Measurements from ENCODE around the gene PLVAP. TPM values are rescaled to one million over a fixed set of nuclear protein-coding genes. Genes with fewer than 3 reads are reported as not detected.

PLVAP gene
- polyA plus RNA-seq, 2 of the 4 experiments (the other 2 are of a cell fraction): not detected

GRCh38 chr19:17332360-17332676 is 44.8 kb downstream of the PLVAP start:
- H3K27ac ChIP-seq: no peak overlapping the region
- no peaks in the 10 kb centered on the region for H3K9me3 ChIP-seq
- H3K4me2 ChIP-seq: no peak overlapping the region
- 94% methylated on average over 6 of the region's 8 CpGs for WGBS (ENCODE audit: missing lambda C conversion rate)
- peaks cover 14% of the 10 kb centered on the region for H3K4me1 ChIP-seq
- no peak for ATAC-seq
- FAIRE-seq: no peak
- CTCF ChIA-PET: interaction anchor here (0.7 to 2.5 kb wide), 8 partner anchors 10 to 133 kb away, joined by 3 to 9 read pairs (median 3); partner anchors contain the start of genes DDA1 and MRPL34
- H3K4me3 ChIP-seq: no peak overlapping the region
- no peak for DNase-seq (ENCODE audit: low read depth in 1 of 2, low spot score in 1 of 2)
- POLR2A ChIA-PET: interaction anchor here (0.6 kb wide), 1 partner anchor 291 kb away, joined by 4 read pairs; no protein-coding TSS in a partner anchor
- TF ChIP-seq USF2 (IDR thresholded peaks at IDR 0.05): no peak
- TF ChIP-seq FOSB (CRISPR knock-in tag; IDR thresholded peaks at IDR 0.05): no peak
- TF ChIP-seq SMC3 (IDR thresholded peaks at IDR 0.05): no peak
- TF ChIP-seq HOXB13 (CRISPR knock-in tag; IDR thresholded peaks at IDR 0.05; ENCODE audit: low read depth): no peak
- no peak for TF ChIP-seq RNF2 (IDR thresholded peaks at IDR 0.05; ENCODE audit: borderline replicate concordance, low read depth)
- peak; percentile 27; the same call in 1 of the 2 replicates for TF ChIP-seq REST (IDR thresholded peaks at IDR 0.05)
- TF ChIP-seq ATOH8 (CRISPR knock-in tag; IDR thresholded peaks at IDR 0.05; ENCODE audit: low read depth): no peak

GRCh38 chr19:17331045-17331558 is 46.0 kb downstream of the PLVAP start:
- TF ChIP-seq ZFP36 (IDR thresholded peaks at IDR 0.05; ENCODE audit: borderline replicate concordance, partially characterized antibody) (no peak), HOXB13 (CRISPR knock-in tag; IDR thresholded peaks at IDR 0.05; ENCODE audit: low read depth) (no peak), GATA3 (IDR thresholded peaks at IDR 0.05; ENCODE audit: borderline replicate concordance) (no peak), JUN (IDR thresholded peaks at IDR 0.05) (no peak), POLR2A (IDR thresholded peaks at IDR 0.05; ENCODE audit: low read length) (no peak), ZC3H11A (IDR thresholded peaks at IDR 0.05) (no peak), FOSB (CRISPR knock-in tag; IDR thresholded peaks at IDR 0.05) (no peak), ATOH8 (CRISPR knock-in tag; IDR thresholded peaks at IDR 0.05; ENCODE audit: low read depth) (no peak), PHF8 (IDR thresholded peaks at IDR 0.05; ENCODE audit: borderline replicate concordance, low read depth) (no peak), ZSCAN20 (CRISPR knock-in tag; IDR thresholded peaks at IDR 0.05) (no peak), CBX2 (IDR thresholded peaks at IDR 0.05; ENCODE audit: borderline replicate concordance, low read depth) (no peak)
- H3K4me3 ChIP-seq: no peak overlapping the region
- H3K4me1 ChIP-seq: peaks cover 13% of the 10 kb centered on the region
- ATAC-seq: no peak
- FAIRE-seq: no peak
- CTCF ChIA-PET: interaction anchor here (1.6 kb wide), 1 partner anchor 26 kb away, joined by 3 read pairs; the partner anchor contains the start of gene MRPL34
- POLR2A ChIA-PET: no interaction called here
- no peaks in the 10 kb centered on the region for H3K9me3 ChIP-seq
- no peak for DNase-seq (ENCODE audit: low read depth in 1 of 2, low spot score in 1 of 2)
- no peak overlapping the region for H3K4me2 ChIP-seq
- WGBS (ENCODE audit: missing lambda C conversion rate): 83% methylated on average over 10 of the region's 13 CpGs
- no peak overlapping the region for H3K27ac ChIP-seq
